Measurements from ENCODE around the gene COX19. TPM values are rescaled to one million over a fixed set of nuclear protein-coding genes. Genes with fewer than 3 reads are reported as not detected.

The COX19 gene
- total and polyA plus RNA-seq, 2 of the 13 experiments (the other 11 are each of a cell fraction or from before 2014, with no cell fraction given): 11.5 to 21.7 TPM

- no peaks in the 10 kb centered on the region for H3K36me3 ChIP-seq (replicated peaks in 1 of 2; ENCODE audit: control insufficient read depth in 1 of 2, insufficient read depth in 2 of 2, low read length in 2 of 2)
- H4K20me1 ChIP-seq (ENCODE audit: insufficient read depth, low read length): no peaks in the 10 kb centered on the region
- no TSS peak for BruUV-seq (replicated peaks)
- intact Hi-C loops (cut with micrococcal nuclease; ENCODE audit: unreplicated experiment) (loop anchor here (10.0 kb wide), 2 partner anchors 54 to 144 kb away; no protein-coding TSS in a partner anchor), in situ Hi-C loops (cut with HindIII; ENCODE audit: extremely low pct_ligation_motif_present, low pct_unique_long_range_greater_than_20kb) (no loop called here)
- no peak for ATAC-seq
- H3K79me2 ChIP-seq (ENCODE audit: insufficient read depth, low read length): no peaks in the 10 kb centered on the region
- peaks cover 73% of the 10 kb centered on the region for H3K4me1 ChIP-seq (ENCODE audit: insufficient read depth, low read length)
- DNase-seq (ENCODE audit: low spot score): no peak
- H3K9ac ChIP-seq (ENCODE audit: insufficient read depth, low read depth, low read length): peak overlapping the region; percentile 67
- CTCF ChIA-PET (ENCODE audit: low intra/inter-chr PET ratio, low total read pairs): no interaction called here
- POLR2A ChIA-PET: interaction anchor here (0.8 to 5.2 kb wide), 13 partner anchors 8 to 198 kb away, joined by 3 to 95 read pairs (median 17); partner anchors contain the start of genes COX19 and CYP2W1
- H3K4me3 ChIP-seq (replicated peaks in 1 of 3; ENCODE audit: insufficient read depth in 1 of 3, low read depth in 2 of 3, low read length in 3 of 3): peak overlapping the region in 2 of 3 experiments; percentile 48 to 68; a peak in 4 of 6 replicates
- H3K27ac ChIP-seq (ENCODE audit: extremely low read length, insufficient read depth, low read length): peak overlapping the region; percentile 84
- H3K9me3 ChIP-seq (ENCODE audit: low read length): no peaks in the 10 kb centered on the region
- H3K4me2 ChIP-seq (ENCODE audit: low read depth, low read length): peak overlapping the region; percentile 89
- no peaks in the 10 kb centered on the region for H3K27me3 ChIP-seq (ENCODE audit: control insufficient read depth in 1 of 2, insufficient read depth in 2 of 2, low read length in 2 of 2)
- no peak for FAIRE-seq
- H2AFZ ChIP-seq (ENCODE audit: low read length): no peak overlapping the region
- 88% methylated on average over 9 of the region's 36 CpGs for WGBS (ENCODE audit: low lambda C conversion rate)
- TF ChIP-seq ZNF788 (CRISPR knock-in tag; IDR thresholded peaks at IDR 0.05; ENCODE audit: borderline replicate concordance) (no peak), IRF2 (CRISPR knock-in tag; IDR thresholded peaks at IDR 0.05) (no peak), NCOA1 (CRISPR knock-in tag; IDR thresholded peaks at IDR 0.05) (no peak), SYNCRIP (IDR thresholded peaks at IDR 0.05; ENCODE audit: insufficient read depth, low read depth, low read length) (no peak), FOXC1 (CRISPR knock-in tag; IDR thresholded peaks at IDR 0.05; ENCODE audit: borderline replicate concordance) (peak; percentile 12; the same call in 1 of the 2 replicates), ZBTB10 (CRISPR knock-in tag; IDR thresholded peaks at IDR 0.05; ENCODE audit: borderline replicate concordance) (no peak), MLXIP (CRISPR knock-in tag; IDR thresholded peaks at IDR 0.05; ENCODE audit: borderline replicate concordance) (no peak), ZNF3 (CRISPR knock-in tag; IDR thresholded peaks at IDR 0.05) (no peak), MTF2 (CRISPR knock-in tag; IDR thresholded peaks at IDR 0.05; ENCODE audit: borderline replicate concordance) (no peak), ZNF329 (CRISPR knock-in tag; IDR thresholded peaks at IDR 0.05; ENCODE audit: low read depth) (no peak), ZNF263 (CRISPR knock-in tag; IDR thresholded peaks at IDR 0.05) (no peak), ELF4 (CRISPR knock-in tag; IDR thresholded peaks at IDR 0.05; ENCODE audit: borderline replicate concordance) (no peak), TRAFD1 (CRISPR knock-in tag; IDR thresholded peaks at IDR 0.05; ENCODE audit: borderline replicate concordance) (no peak), SP4 (CRISPR knock-in tag; IDR thresholded peaks at IDR 0.05) (peak; percentile 12; the same call in 1 of the 2 replicates)
Observed at GRCh38 chr7:958221-959200, 16.8 kb downstream of the COX19 start.
